GM12891 (cell line): ENCODE data around the gene TFPI.

Source experiments
- DNase-seq: peaks from one replicate; pipeline ENCODE4 v3.0.0; 2011; ENCODE audit warnings: low spot score; ENCODE audit not compliant: insufficient read length
- FAIRE-seq: peaks from 2 replicates; lab custom pipeline; 2011; peaks lifted over from hg19 to GRCh38; lab: Jason Lieb, UNC
- PAX5 ChIP-seq: IDR thresholded peaks from 2 replicates; pipeline ENCODE4 v1.6.1; 2011; ENCODE audit warnings: low read length, moderate library complexity, mild to moderate bottlenecking; ENCODE audit not compliant: insufficient read depth, severe bottlenecking
- POLR2A ChIP-seq: IDR thresholded peaks from 2 replicates; pipeline ENCODE4 v1.6.1; 2011; ENCODE audit warnings: low read depth, low read length, control low read depth
- POLR2AphosphoS5 ChIP-seq: IDR thresholded peaks from 2 replicates; pipeline ENCODE4 v1.6.1; 2011; ENCODE audit warnings: low read depth, low read length, control low read depth
- POU2F2 ChIP-seq: IDR thresholded peaks from 2 replicates; pipeline ENCODE4 v1.6.1; 2011; ENCODE audit warnings: low read depth, mild to moderate bottlenecking, control low read depth, low read length, moderate library complexity
- SPI1 ChIP-seq: IDR thresholded peaks from 2 replicates; pipeline ENCODE4 v1.6.1; 2011; ENCODE audit warnings: low read depth, low read length, control low read depth
- TAF1 ChIP-seq: IDR thresholded peaks from 2 replicates; pipeline ENCODE4 v1.6.1; 2011; ENCODE audit warnings: low read depth, low read length, control low read depth

TFPI gene

DNA sequence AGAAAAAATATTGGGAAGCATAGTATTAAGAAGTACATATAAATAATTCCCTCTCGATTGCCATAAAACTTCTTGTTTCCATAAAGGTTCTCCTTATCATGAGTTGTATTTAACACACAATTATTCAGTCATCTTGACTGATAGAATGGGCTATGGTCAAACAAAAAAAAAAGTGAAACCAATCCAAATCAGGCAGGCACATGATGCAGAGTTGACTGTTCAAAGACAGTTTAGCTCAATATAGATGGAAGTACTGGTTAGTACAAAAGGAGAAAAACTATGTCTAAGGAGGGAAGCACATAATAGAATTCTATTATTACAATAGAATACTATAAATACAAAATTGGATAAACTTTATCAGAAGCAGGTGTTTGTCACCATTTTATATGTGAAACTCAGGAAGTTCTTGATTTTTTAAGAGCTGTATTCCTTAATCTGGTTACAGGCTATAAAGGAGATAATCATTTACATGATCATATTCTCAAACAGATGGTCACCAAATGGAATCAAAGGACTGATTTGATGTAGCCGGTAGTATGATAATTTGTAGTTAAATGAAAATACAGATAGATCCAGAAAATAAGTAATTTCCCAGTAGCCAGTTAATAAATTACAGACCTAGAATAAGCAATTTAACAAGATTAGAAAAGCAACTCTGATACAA lies 88.0 kb downstream of the TFPI start:
- DNase-seq: no peak
- TF ChIP-seq POLR2AphosphoS5: no peak
- no peak for TF ChIP-seq POLR2A
- TF ChIP-seq PAX5: no peak
- no peak for TF ChIP-seq TAF1
- TF ChIP-seq SPI1: no peak
- no peak for TF ChIP-seq POU2F2
- FAIRE-seq: no peak

GRCh38 chr2:187462839-187463238 lies 91.4 kb downstream of the TFPI start:
- DNase-seq: no peak

GRCh38 chr2:187461294-187462261 lies 92.7 kb downstream of the TFPI start:
- TF ChIP-seq PAX5 (no peak), POU2F2 (no peak), SPI1 (no peak)
- no peak for DNase-seq
- no peak for FAIRE-seq

More at GRCh38 chr2:187462839-187463238, 91.4 kb downstream of the TFPI start:
- TF ChIP-seq POLR2A: no peak
- no peak for TF ChIP-seq POLR2AphosphoS5
- no peak for FAIRE-seq

- FAIRE-seq (no peak), DNase-seq (no peak)
- TF ChIP-seq POLR2A (no peak), TAF1 (no peak), POU2F2 (no peak), SPI1 (no peak), POLR2AphosphoS5 (no peak), PAX5 (no peak)
Observed at GRCh38 chr2:187459256-187459655, 95.0 kb downstream of the TFPI start.

DNA sequence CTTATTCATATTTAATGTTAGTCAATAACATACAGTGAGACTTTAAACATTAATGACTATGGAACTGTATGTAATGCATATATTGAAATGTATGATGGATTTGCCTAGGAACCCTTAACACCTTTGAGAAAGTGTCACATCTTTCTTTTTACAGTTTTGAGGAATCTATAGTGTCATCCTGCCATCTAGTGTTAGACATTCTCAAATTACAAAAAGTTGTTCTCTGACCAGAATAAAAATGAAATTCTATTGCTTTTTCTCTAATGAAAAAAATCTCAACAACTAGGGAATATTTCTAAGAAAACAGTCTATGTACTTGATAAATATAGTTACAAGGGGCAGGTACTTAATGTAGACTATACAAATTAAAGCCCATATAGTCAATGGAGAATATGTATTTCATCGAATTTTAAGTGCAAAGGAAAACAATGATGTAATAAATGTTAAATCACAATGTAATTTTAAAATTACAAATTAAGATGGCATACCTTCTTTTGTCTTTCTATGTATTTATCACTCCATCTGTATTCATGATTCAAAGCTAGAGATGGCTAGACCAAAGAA lies 101.1 kb downstream of the TFPI start:
- DNase-seq (no peak), FAIRE-seq (no peak)
- TF ChIP-seq POU2F2 (no peak), PAX5 (no peak), POLR2AphosphoS5 (no peak), SPI1 (no peak), POLR2A (no peak), TAF1 (no peak)

DNA sequence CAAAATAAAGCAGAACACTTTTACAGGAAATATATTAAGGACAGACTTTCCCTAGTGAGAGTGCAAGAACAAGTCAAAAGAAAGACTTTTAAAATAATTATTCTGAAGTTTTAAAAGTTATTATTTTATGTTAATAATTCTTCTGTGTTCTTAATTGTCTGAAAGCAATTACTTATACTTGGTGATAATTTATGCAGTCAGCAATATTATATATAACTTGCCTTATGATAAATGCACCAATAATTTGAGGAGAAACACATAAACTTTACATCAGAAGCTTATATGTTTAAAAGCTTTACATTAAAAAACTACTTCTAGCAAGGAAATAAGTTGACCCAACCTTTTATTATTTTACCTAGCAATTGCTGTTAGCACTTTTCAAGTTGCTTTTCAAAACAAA lies 102.7 kb downstream of the TFPI start:
- no peak for TF ChIP-seq PAX5
- TF ChIP-seq POU2F2: no peak
- no peak for TF ChIP-seq TAF1
- no peak for TF ChIP-seq POLR2AphosphoS5
- TF ChIP-seq POLR2A: no peak
- TF ChIP-seq SPI1: no peak
- DNase-seq: no peak
- FAIRE-seq: no peak

DNA sequence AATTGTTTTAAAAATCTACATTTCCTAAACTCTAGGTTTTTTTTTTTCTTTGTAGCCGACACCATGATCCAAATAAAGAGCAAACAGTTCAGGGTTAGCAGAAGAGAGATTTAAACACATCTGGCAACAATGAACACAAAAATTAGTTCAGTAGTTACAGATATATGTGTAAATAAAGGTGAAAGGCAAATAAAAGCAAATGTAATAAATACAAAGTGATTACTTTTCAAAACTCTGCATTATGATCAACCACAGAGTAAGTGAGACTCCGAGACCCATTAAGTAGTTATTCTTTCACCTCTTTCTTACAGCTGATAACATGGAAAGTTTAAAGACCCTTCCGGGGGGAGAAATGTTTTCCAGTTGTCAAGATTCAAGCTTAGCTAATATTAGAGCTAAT lies 106.9 kb downstream of the TFPI start:
- TF ChIP-seq PAX5 (no peak), TAF1 (no peak), POU2F2 (no peak), POLR2A (no peak), SPI1 (no peak), POLR2AphosphoS5 (no peak)
- FAIRE-seq: no peak
- no peak for DNase-seq

DNA sequence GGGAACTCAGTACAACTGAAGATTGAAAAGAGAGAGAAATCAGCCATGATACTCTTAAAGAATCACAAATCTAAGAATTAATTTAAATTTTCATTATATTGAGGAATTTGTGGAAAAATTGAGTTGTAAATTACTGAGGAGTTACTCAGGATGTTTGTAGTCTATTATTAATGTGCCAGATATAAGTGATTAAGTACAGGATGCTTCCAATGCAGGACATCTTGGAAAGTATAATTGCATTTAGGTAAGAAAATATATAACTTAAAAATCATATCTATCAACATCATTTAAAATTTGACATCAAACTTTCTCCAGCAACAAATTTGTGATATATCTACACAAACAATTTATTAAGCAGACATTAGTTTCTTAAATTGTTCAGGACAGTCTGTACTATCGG lies 107.5 kb downstream of the TFPI start:
- DNase-seq (no peak), FAIRE-seq (no peak)
- no peak for TF ChIP-seq SPI1
- TF ChIP-seq POU2F2: no peak
- no peak for TF ChIP-seq TAF1

DNA sequence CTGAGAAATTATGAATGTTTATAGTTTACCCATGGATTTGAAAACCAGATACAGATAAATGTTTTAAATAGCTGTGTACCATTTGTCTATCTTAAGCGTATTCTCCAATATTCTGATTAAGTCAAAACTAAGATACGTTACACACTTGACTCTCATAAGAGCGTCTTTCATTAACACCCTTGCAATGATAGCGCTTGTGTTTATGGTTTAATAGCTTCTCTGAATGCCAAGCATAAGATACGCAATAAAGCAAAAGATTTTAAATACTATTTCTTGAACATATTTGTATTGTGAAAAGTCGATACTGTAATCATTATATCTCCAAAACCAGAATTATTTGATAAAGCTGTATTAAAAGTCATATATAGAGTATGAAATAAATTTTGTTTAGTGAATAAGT lies 109.2 kb downstream of the TFPI start:
- DNase-seq (no peak), FAIRE-seq (no peak)
- TF ChIP-seq PAX5 (no peak), TAF1 (no peak), POLR2A (no peak), POU2F2 (no peak), SPI1 (no peak), POLR2AphosphoS5 (no peak)
